Activated naive CD8-positive, alpha-beta T cell treated with anti-CD3 and anti-CD28 coated beads, Interleukin-2, amount 50 U/mL, for 16 hours (primary cell): Measurements from ENCODE around the gene LCK.
"Not testable (repeated sequence)": the region's sequence is repeated elsewhere in the genome, so short reads cannot be mapped to it uniquely, and the experiment has no call there.

Source experiments
- DNase-seq: peaks from one replicate; pipeline ENCODE4 v3.0.0-alpha.2; 2020; ENCODE audit warnings: low read depth, low spot score

The LCK gene

GRCh38 chr1:32239790-32240139 is 11.3 kb upstream of the LCK start:
- no peak for DNase-seq

DNA sequence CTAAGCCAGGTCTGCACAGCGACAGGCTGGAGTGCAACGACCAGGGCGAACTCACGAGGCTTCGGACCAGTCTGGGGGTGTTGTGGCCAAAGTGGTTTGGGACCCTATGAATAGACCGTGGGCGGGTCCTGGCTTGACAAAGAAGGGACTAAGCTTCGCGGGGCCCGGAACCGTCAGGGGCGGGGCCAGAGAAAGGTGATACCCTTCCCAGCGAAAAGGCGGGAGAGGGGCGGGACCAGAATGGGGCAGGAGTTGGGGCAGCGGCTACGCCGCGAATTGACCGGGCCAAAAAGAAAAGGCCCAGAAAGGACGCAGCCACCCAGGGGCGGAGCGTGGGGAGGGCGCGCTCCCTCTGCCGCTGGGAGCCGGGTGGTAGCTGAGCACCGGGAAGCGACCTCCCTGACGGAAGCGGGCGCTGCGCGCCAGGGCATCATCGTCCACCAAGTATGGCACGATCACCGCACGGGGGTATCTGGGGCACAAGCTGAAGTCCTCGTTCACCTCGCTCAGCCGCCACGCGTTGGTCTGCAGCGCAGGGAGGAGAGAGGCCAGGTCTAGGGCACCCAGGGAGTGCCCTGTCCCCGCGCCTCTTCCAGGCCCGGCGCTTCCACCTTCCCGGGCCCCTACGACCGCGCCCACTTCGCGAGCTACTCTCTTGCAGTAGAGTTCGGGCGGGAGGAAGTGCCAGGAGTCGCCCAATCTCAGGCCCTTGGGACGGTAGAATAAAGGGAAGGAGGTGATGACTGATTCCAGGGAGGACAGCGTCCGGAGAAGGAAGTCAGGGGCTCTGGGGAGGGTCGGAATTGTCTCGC is 10.7 kb upstream of the LCK start:
- DNase-seq, result no peak

GRCh38 chr1:32241001-32241763 is 9.9 kb upstream of the LCK start:
- DNase-seq, result no peak

- no peak for DNase-seq
Observed at GRCh38 chr1:32242341-32242851, 8.7 kb upstream of the LCK start.

- no peak for DNase-seq
Observed at GRCh38 chr1:32246888-32247273, 4.2 kb upstream of the LCK start, which contains the start of gene FAM167B. Gene FAM167B (plus strand): TSS chr1:32247222. CDS start chr1:32247422, 200 bp downstream.

DNA sequence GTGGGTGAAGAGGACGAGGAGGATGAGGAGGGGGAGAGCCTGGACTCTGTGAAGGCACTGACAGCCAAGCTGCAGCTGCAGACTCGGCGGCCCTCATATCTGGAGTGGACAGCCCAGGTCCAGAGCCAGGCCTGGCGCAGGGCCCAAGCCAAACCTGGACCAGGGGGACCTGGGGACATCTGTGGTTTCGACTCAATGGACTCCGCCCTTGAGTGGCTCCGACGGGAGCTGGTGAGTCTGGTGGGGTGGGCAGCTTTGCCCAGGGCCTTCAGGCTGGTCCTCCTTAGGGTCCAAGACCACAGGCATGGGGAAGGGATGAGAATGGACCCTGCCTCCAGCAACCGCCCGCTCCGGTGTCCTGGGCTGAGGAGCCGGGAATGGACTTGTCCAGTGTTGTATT is 3.6 kb upstream of the LCK start:
- DNase-seq, result no peak

GRCh38 chr1:32247983-32248889 is 2.8 kb upstream of the LCK start:
- peak; percentile 37 for DNase-seq

GRCh38 chr1:32249831-32250525 is 1.1 kb upstream of the LCK start:
- DNase-seq, result peak; percentile 43

GRCh38 chr1:32255072-32256071 is 4.3 kb downstream of the LCK start:
- no peak for DNase-seq

- no peak for DNase-seq
Observed at GRCh38 chr1:32256473-32257226, 5.6 kb downstream of the LCK start.

- no peak for DNase-seq
Observed at GRCh38 chr1:32257227-32257508, 6.1 kb downstream of the LCK start.

GRCh38 chr1:32263236-32263593 is 12.2 kb downstream of the LCK start:
- DNase-seq, result not testable (repeated sequence)

DNA sequence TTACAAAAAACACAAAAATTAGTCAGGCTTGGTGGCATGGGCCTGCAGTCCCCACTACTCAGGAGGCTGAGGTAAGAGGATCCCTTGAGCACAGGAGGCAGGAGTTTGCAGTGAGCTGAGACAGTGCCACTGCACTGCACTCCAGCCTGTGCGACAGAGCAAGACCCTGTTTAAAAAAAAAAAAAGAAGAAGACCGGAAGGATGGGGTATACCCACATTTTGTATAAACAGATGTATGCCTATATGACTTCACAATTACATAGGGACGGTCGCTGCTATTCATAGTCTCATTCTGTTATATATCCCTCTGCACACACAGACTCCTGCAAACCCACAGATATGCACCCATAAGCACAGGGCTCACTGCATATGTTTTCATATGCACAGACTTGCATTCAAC is 12.7 kb downstream of the LCK start:
- no peak for DNase-seq

DNA sequence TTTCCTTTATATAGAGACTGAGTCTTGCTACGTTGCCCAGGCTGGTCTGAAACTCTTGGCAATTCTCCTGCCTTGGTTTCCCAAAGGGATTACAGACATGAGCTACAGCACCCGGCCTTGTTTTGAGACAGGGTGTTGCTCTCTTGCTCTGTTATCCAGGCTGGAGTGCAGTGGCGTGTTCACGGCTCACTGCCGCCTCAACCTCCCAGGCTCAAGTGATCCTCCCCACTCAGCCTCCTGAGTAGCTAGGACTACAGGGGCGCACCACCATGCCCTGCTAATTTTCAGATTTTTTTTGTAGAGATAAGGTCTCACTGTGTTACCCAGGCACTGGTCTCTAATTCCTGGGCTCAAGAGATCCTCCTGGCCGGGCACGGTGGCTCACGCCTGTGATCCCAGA is 14.8 kb downstream of the LCK start:
- DNase-seq, result no peak

DNA sequence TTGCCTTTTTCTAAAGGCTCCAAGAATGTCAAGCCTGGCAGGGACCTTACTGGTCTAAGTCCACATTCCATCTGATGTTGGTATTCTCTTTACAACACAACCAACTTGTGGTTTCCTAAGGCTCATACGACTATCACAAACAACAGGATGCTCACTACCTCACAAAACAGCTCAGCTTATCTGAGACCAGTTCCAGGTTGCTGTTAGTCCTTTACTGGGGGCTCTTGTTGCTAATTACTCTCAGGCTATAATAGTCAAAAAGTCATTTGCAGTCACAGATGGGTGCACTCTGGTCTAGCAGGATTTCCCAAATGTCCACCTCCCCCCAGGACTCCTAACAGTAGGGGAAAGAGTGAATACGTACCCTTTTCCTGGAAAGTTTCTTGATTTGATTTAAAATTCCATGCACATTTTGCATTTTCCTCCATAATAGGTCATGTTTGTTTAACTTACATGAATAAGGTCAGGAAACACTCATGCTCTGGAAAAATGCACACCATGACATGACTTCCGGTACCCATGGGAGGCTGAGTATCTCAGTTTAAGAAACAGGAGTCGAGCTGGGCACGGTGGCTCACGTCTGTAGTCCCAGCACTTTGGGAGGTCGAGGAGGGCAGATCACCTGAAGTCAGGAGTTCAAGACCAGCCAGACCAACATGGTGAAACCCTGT is 16.0 kb downstream of the LCK start:
- DNase-seq, result no peak

DNA sequence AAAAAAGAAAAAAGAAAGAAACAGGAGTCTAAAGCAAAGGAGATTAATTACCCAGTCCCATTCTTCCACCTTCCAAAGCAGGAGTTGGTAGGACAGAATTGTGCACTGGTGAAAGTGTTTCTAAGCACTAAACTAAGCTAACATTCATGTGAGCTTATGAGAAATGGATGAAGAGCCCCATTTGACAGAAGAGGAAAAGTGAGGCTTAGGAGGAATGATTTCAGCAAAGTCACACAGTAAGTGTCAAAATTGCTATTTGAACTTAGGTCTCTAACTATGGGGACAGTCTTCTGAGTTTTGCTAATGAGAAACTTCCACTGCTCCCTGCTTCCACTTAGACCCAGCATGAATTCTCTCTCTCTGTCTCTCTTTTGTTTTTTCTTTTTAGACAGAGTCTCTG is 18.7 kb downstream of the LCK start:
- DNase-seq, result no peak

DNA sequence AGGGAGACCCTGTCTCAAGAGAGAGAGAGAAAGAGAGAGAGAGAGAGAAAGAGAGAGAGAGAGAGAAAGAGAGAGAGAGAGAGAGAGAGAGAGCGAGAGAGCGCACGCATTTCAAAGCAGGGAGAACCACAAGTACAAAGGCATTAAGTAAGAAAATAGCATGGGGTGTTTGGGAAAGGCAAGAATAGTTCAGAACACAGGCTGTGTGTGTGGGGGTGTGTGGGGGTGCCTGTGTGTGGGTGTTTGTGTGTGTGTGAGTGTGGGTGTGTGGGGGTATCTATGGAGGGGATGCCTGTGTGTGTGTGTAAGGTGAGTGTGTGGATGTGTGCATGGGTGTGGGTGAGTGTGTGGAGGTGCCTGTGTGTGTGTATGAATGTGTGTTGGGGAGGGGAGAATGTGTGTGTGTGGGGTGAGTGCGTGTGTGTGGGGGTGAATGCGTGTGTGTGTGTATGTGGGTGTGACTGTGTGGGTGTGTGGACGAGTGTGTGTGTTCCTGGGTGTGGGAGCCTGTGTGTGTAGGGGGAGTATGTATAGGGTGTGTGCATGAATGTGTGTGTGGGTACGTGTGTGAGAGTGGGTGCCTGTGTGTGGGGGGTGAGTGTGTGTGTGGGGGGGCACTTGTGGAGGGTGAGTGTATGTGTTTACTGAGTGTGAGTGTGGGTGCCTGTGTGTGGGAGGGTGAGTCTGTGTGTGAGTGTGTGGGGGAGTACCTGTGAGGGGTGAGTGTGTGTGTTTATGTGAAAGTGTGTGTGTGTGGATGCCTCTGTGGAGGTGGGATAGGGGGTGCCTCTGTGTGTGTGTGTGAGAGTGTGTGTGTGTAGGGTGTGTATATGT is 21.7 kb downstream of the LCK start:
- DNase-seq, result no peak
